Measurements from ENCODE around the gene NFATC2. TPM values are rescaled to one million over a fixed set of nuclear protein-coding genes. Genes with fewer than 3 reads are reported as not detected.

NFATC2 gene
- total and polyA plus RNA-seq, 2 of the 4 experiments (the other 2 are of a cell fraction) = 0.18 to 0.38 TPM

- TF ChIP-seq RCOR1 (IDR thresholded peaks at IDR 0.05; ENCODE audit: insufficient replicate concordance, low read length) (no peak), RFX5 (IDR thresholded peaks at IDR 0.05; ENCODE audit: low read depth, low read length) (no peak), MAFK (IDR thresholded peaks at IDR 0.05; ENCODE audit: low read depth, low read length) (no peak)
Observed at GRCh38 chr20:51434026-51434425, 108.5 kb downstream of the NFATC2 start (continued).

- Histone ChIP-seq H3K4ac (ENCODE audit: low read depth, low read length) (no peak overlapping the region), H4K91ac (ENCODE audit: insufficient read depth, low read depth, low read length) (no peak overlapping the region), H3K9me1 (ENCODE audit: insufficient read depth, low read length) (peaks cover 19% of the 10 kb centered on the region), H3K14ac (replicated peaks; ENCODE audit: low read depth, low read length) (no peak overlapping the region), H2BK120ac (ENCODE audit: low read depth, low read length) (no peak overlapping the region), H3K9ac (ENCODE audit: low read depth, low read length) (no peak overlapping the region), H2BK20ac (ENCODE audit: low read depth, low read length) (no peak overlapping the region), H3K36me3 (ENCODE audit: control insufficient read depth, insufficient read depth, low read length) (no peaks in the 10 kb centered on the region), H2BK15ac (ENCODE audit: low read depth, low read length) (0 out of 3 replicates have a peak overlapping the region, but pooled peaks have one; percentile 30), H4K20me1 (ENCODE audit: insufficient read depth, low read length) (no peaks in the 10 kb centered on the region), H2AFZ (replicated peaks; ENCODE audit: low read length, poor library complexity) (no peak overlapping the region), H3K23ac (ENCODE audit: low read depth, low read length) (no peak overlapping the region), H3K79me1 (ENCODE audit: low read depth in 1 of 2, low read length in 2 of 2) (no peaks in the 10 kb centered on the region), H2AK5ac (ENCODE audit: low read depth, low read length) (no peak overlapping the region), H3K27ac (ENCODE audit: insufficient read depth, low read length) (no peak overlapping the region), H3K56ac (ENCODE audit: extremely low read depth, insufficient read depth, low read length) (no peak overlapping the region), H4K5ac (ENCODE audit: low read depth, low read length) (no peak overlapping the region), H3K27me3 (ENCODE audit: control insufficient read depth, insufficient read depth, low read length) (no peaks in the 10 kb centered on the region), H3K9me3 (ENCODE audit: control insufficient read depth, insufficient read depth, low read length) (no peaks in the 10 kb centered on the region), H3K4me3 (ENCODE audit: insufficient read depth, low read depth, low read length) (no peak overlapping the region), H2AK9ac (replicated peaks; ENCODE audit: low read depth, low read length, poor library complexity) (no peak overlapping the region), H3K4me1 (ENCODE audit: control insufficient read depth, insufficient read depth, low read length) (peaks cover 4% of the 10 kb centered on the region), H4K8ac (ENCODE audit: low read depth in 2 of 2, low read length in 2 of 2) (no peak overlapping the region), H3K18ac (ENCODE audit: low read depth, low read length) (no peak overlapping the region), H2BK5ac (ENCODE audit: low read depth, low read length, poor library complexity, severe bottlenecking) (no peak overlapping the region), H3K4me2 (ENCODE audit: low read depth, low read length) (no peak overlapping the region)
- in situ Hi-C loops (cut with MboI; ENCODE audit: low sequenced_read_pairs) = no loop called here
- DNase-seq (no peak), ATAC-seq (ENCODE audit: low read depth) (no peak)
- dilution Hi-C loops (cut with HindIII; ENCODE audit: low sequenced_read_pairs, unreplicated experiment) = no loop called here
- TF ChIP-seq NFE2L2 (IDR thresholded peaks at IDR 0.05; ENCODE audit: low read depth, low read length) = no peak
- TF ChIP-seq RAD21 (IDR thresholded peaks at IDR 0.05; ENCODE audit: low read length) = no peak
- no peak for TF ChIP-seq CEBPB (IDR thresholded peaks at IDR 0.05; ENCODE audit: low read depth, low read length)
- no peak for TF ChIP-seq BHLHE40 (IDR thresholded peaks at IDR 0.05; ENCODE audit: low read depth, low read length)
- TF ChIP-seq CHD1 (IDR thresholded peaks at IDR 0.05; ENCODE audit: low read depth, low read length) = no peak
- TF ChIP-seq POLR2A (IDR thresholded peaks at IDR 0.05; ENCODE audit: low read depth, low read length) = no peak
- TF ChIP-seq ELK1 (IDR thresholded peaks at IDR 0.05; ENCODE audit: borderline replicate concordance, low read depth, low read length) = no peak
- no peak for TF ChIP-seq MAZ (IDR thresholded peaks at IDR 0.05; ENCODE audit: borderline replicate concordance, low read depth, low read length)
- no peak for TF ChIP-seq CTCF (conservative IDR thresholded peaks at IDR 0.05; ENCODE audit: low read depth, low read length)
- TF ChIP-seq RFX5 (IDR thresholded peaks at IDR 0.05; ENCODE audit: low read depth, low read length) = no peak
- TF ChIP-seq USF2 (IDR thresholded peaks at IDR 0.05; ENCODE audit: low read depth, low read length) = no peak
- no peak for TF ChIP-seq FOS (IDR thresholded peaks at IDR 0.05; ENCODE audit: low read depth, low read length)
- BruUV-seq (replicated peaks) = no TSS peak
- ChIA-PET CTCF (no interaction called here), POLR2A (ENCODE audit: unreplicated experiment) (no interaction called here)
- intact Hi-C loops (cut with micrococcal nuclease) = no loop called here
- no CpG with 5 or more reads among the region's 3 CpGs for WGBS, 2 experiments (ENCODE audit: extremely low coverage in 2 of 2, insufficient read length in 1 of 2)
Observed at GRCh38 chr20:51432875-51433274, 109.6 kb downstream of the NFATC2 start.

Data from IMR-90 (cell line).